DMS53 treated with DMSO at 0.1 percent for 48 hours (cell line): ENCODE measurements around the gene THSD4.

Source experiments
- DNase-seq: peaks from one replicate; lab custom pipeline; 2025; ENCODE audit not compliant: unreplicated experiment; lab: John Stamatoyannopoulos, UW

Gene THSD4

GRCh38 chr15:71677352-71677751 is 562.1 kb downstream of the THSD4 start:
- no peak for DNase-seq

GRCh38 chr15:71677766-71678165 is 562.5 kb downstream of the THSD4 start:
- DNase-seq, result no peak

- no peak for DNase-seq
Measured at GRCh38 chr15:71678191-71678590, 562.9 kb downstream of the THSD4 start.

GRCh38 chr15:71678605-71679004 is 563.3 kb downstream of the THSD4 start:
- no peak for DNase-seq

GRCh38 chr15:71679223-71679792 is 564.0 kb downstream of the THSD4 start:
- no peak for DNase-seq

GRCh38 chr15:71679793-71680353 is 564.6 kb downstream of the THSD4 start:
- DNase-seq, result no peak

GRCh38 chr15:71682001-71682400 is 566.7 kb downstream of the THSD4 start:
- no peak for DNase-seq

GRCh38 chr15:71683411-71684274 is 568.4 kb downstream of the THSD4 start:
- DNase-seq, result no peak

- no peak for DNase-seq
Measured at GRCh38 chr15:71685420-71685993, 570.2 kb downstream of the THSD4 start.

GRCh38 chr15:71686221-71687050 is 571.2 kb downstream of the THSD4 start:
- DNase-seq, result no peak

GRCh38 chr15:71687902-71688508 is 572.7 kb downstream of the THSD4 start:
- DNase-seq, result no peak

- DNase-seq, result no peak
Measured at GRCh38 chr15:71688509-71689094, 573.3 kb downstream of the THSD4 start.

- no peak for DNase-seq
Measured at GRCh38 chr15:71691081-71691457, 575.8 kb downstream of the THSD4 start.

GRCh38 chr15:71691458-71692417 is 576.5 kb downstream of the THSD4 start:
- DNase-seq, result no peak

- DNase-seq, result no peak
Measured at GRCh38 chr15:71697236-71697635, 582.0 kb downstream of the THSD4 start.

- no peak for DNase-seq
Measured at GRCh38 chr15:71698030-71698429, 582.8 kb downstream of the THSD4 start.

GRCh38 chr15:71698742-71699141 is 583.5 kb downstream of the THSD4 start:
- no peak for DNase-seq

- DNase-seq, result no peak
Measured at GRCh38 chr15:71699977-71700376, 584.7 kb downstream of the THSD4 start.

GRCh38 chr15:71701808-71702207 is 586.5 kb downstream of the THSD4 start:
- DNase-seq, result no peak
